HFF-Myc (cell line): Measurements from ENCODE around the gene HSDL2.

Experiments used
- DNase-seq: peaks from one replicate; pipeline ENCODE4 v3.0.0-alpha.2; 2011; ENCODE audit warnings: low read depth; ENCODE audit errors: extremely low read depth
- H3K4me3 ChIP-seq: replicated peaks from 2 replicates; pipeline ENCODE4 v1.5.1; 2011; ENCODE audit warnings: low read depth, mild to moderate bottlenecking, control low read depth, low read length
- CTCF ChIP-seq: IDR thresholded peaks from 2 replicates; pipeline ENCODE4 v1.5.1; 2012; ENCODE audit warnings: mild to moderate bottlenecking, low read depth, low read length, control low read depth; ENCODE audit errors: missing control alignments

Gene HSDL2

GRCh38 chr9:112380102-112380824 lies at the start of gene HSDL2:
TSS of gene HSDL2 (plus strand) at chr9:112380108. CDS start at chr9:112380164, 56 bp downstream.
- DNase-seq: no peak
- no peak for TF ChIP-seq CTCF
- peak within 1 kb of the TSS; percentile 88 for H3K4me3 ChIP-seq

- TF ChIP-seq CTCF: no peak
- peak overlapping the region; percentile 65 for H3K4me3 ChIP-seq
- DNase-seq: no peak
These were observed 48.3 kb upstream of the HSDL2 start for GRCh38 chr9:112331674-112331952.

- no peak for DNase-seq
- H3K4me3 ChIP-seq: peak overlapping the region; percentile 65
- no peak for TF ChIP-seq CTCF
These were observed 47.7 kb upstream of the HSDL2 start for GRCh38 chr9:112332214-112332613.

GRCh38 chr9:112332674-112332976 lies 47.3 kb upstream of the HSDL2 start:
- no peak for DNase-seq
- no peak for TF ChIP-seq CTCF
- peak overlapping the region; percentile 65 for H3K4me3 ChIP-seq

- DNase-seq: no peak
- peak within 1 kb of the TSS; percentile 65 for H3K4me3 ChIP-seq
- no peak for TF ChIP-seq CTCF
These were observed 46.8 kb upstream of the HSDL2 start, which contains the start of gene PTBP3 for GRCh38 chr9:112332977-112333638. TSS of gene PTBP3 (minus strand) at chr9:112333619. CDS start at chr9:112297865, 35,754 bp downstream.

GRCh38 chr9:112333639-112334431 lies 46.1 kb upstream of the HSDL2 start:
- peak overlapping the region; percentile 65 for H3K4me3 ChIP-seq
- DNase-seq: peak; percentile 58
- peak; percentile 51 for TF ChIP-seq CTCF
